Cardiac fibroblast (primary cell): ENCODE results near the gene PPFIBP2.

Experiments used
- DNase-seq, 2 donors: peaks; one replicate each; pipeline versions ENCODE4 v3.0.0 to v3.0.0-alpha.2; 2010; ENCODE audit warnings: low read depth in 2 of 2
- H3K4me3 ChIP-seq, 2 donors: replicated peaks in 1 of 2; 1 replicate in 1 of 2; 2 replicates in 1 of 2; pipeline ENCODE4 v1.5.1; 2011; ENCODE audit warnings: low read depth in 2 of 2, low read length in 2 of 2, mild to moderate bottlenecking in 2 of 2, moderate library complexity in 1 of 2
- CTCF ChIP-seq: IDR thresholded peaks from one replicate; pipeline ENCODE4 v1.5.1; 2011; ENCODE audit warnings: low read depth, mild to moderate bottlenecking, low read length, inconsistent platforms

The PPFIBP2 gene

GRCh38 chr11:7513234-7514098 is at the start of gene PPFIBP2:
PPFIBP2 (plus strand) TSS chr11:7513999; CDS start chr11:7549476, 35,477 bp downstream.
- H3K4me3 ChIP-seq: peak within 1 kb of the TSS; percentile 63 to 70
- TF ChIP-seq CTCF: peak; percentile 73
- DNase-seq: peak; percentile 69 to 73

- no peak for DNase-seq
- H3K4me3 ChIP-seq: no peak overlapping the region
- no peak for TF ChIP-seq CTCF
Measured at GRCh38 chr11:7467652-7468051, 46.1 kb upstream of the PPFIBP2 start.

- no peak for TF ChIP-seq CTCF
- no peak for DNase-seq
- no peak overlapping the region for H3K4me3 ChIP-seq
Measured at GRCh38 chr11:7469351-7469865, 44.4 kb upstream of the PPFIBP2 start.

GRCh38 chr11:7471071-7471470 is 42.7 kb upstream of the PPFIBP2 start:
- no peak for DNase-seq
- no peak overlapping the region for H3K4me3 ChIP-seq
- TF ChIP-seq CTCF: no peak

GRCh38 chr11:7473717-7474116 is 40.1 kb upstream of the PPFIBP2 start:
- no peak for TF ChIP-seq CTCF
- no peak for DNase-seq
- H3K4me3 ChIP-seq: no peak overlapping the region

- no peak for TF ChIP-seq CTCF
- no peak overlapping the region for H3K4me3 ChIP-seq
Measured at GRCh38 chr11:7480113-7480512, 33.7 kb upstream of the PPFIBP2 start.

More at GRCh38 chr11:7480113-7480512, 33.7 kb upstream of the PPFIBP2 start:
- DNase-seq: peak; percentile 9 to 68
